DND-41 (cell line): ENCODE measurements around the gene MYO5A.

ENCODE experiments used
- ATAC-seq: fragments of 200-7000 bp; cut with Tn5 transposase; 3 replicates; pipeline ENCODE4 v1.9.1; 2021; ENCODE audit warnings: low read depth; ENCODE audit not compliant: insufficient read depth
- DNase-seq: peaks from one replicate; pipeline ENCODE4 v3.0.0-alpha.2; 2020
- H2AFZ ChIP-seq: 2 replicates; pipeline ENCODE4 v1.6.0; 2012; ENCODE audit warnings: low read depth, low read length
- H3K27ac ChIP-seq: 2 replicates; pipeline ENCODE4 v1.5.1; 2012; ENCODE audit warnings: low read length, inconsistent platforms
- H3K27me3 ChIP-seq: fragments of 200-600 bp; sonication (generic); 2 replicates; pipeline ENCODE4 v1.6.0; 2012; ENCODE audit warnings: low read length, mild to moderate bottlenecking, inconsistent platforms; ENCODE audit not compliant: insufficient read depth, poor library complexity
- H3K36me3 ChIP-seq: 2 replicates; pipeline ENCODE4 v1.5.1; 2012; ENCODE audit warnings: low read length, inconsistent platforms; ENCODE audit not compliant: insufficient read depth
- H3K4me1 ChIP-seq: 2 replicates; pipeline ENCODE4 v1.5.1; 2012; ENCODE audit warnings: mild to moderate bottlenecking, low read length; ENCODE audit not compliant: insufficient read depth
- H3K4me2 ChIP-seq: 2 replicates; pipeline ENCODE4 v1.6.0; 2012; ENCODE audit warnings: mild to moderate bottlenecking, moderate library complexity, low read length, inconsistent platforms; ENCODE audit not compliant: insufficient read depth
- H3K4me3 ChIP-seq, 2 experiments: fragments of 200-600 bp in 1 of 2; shearing (Covaris generic) in 1 of 2; 2 replicates each; pipeline ENCODE4 v1.5.1; 2012 to 2016; ENCODE audit warnings: inconsistent platforms in 2 of 2, low read length in 2 of 2, mild to moderate bottlenecking in 2 of 2, low read depth in 1 of 2, moderate library complexity in 1 of 2
- H3K79me2 ChIP-seq: 2 replicates; pipeline ENCODE4 v1.6.0; 2012; ENCODE audit warnings: low read length, inconsistent platforms; ENCODE audit not compliant: insufficient read depth
- H3K9ac ChIP-seq: 2 replicates; pipeline ENCODE4 v1.6.0; 2012; ENCODE audit warnings: low read depth, mild to moderate bottlenecking, inconsistent platforms, low read length, moderate library complexity
- H3K9me3 ChIP-seq: 2 replicates; pipeline ENCODE4 v1.5.1; 2012; ENCODE audit warnings: low read length, moderate library complexity, mild to moderate bottlenecking, inconsistent platforms; ENCODE audit not compliant: insufficient read depth, severe bottlenecking
- H4K20me1 ChIP-seq: 2 replicates; pipeline ENCODE4 v1.6.0; 2012; ENCODE audit warnings: low read length; ENCODE audit not compliant: insufficient read depth
- EZH2 ChIP-seq: IDR thresholded peaks from 3 replicates; pipeline ENCODE4 v1.6.1; 2012; ENCODE audit warnings: borderline replicate concordance, low read depth, mild to moderate bottlenecking, moderate library complexity, low read length, inconsistent platforms; ENCODE audit not compliant: severe bottlenecking
- TF ChIP-seq, protein P1 (sequence below): IDR thresholded peaks from 2 replicates; pipeline ENCODE4 v1.5.1; 2012; ENCODE audit warnings: borderline replicate concordance, low read length, moderate library complexity, mild to moderate bottlenecking; ENCODE audit not compliant: poor library complexity, severe bottlenecking; ENCODE audit errors: extremely low read depth

MYO5A gene

DNA sequence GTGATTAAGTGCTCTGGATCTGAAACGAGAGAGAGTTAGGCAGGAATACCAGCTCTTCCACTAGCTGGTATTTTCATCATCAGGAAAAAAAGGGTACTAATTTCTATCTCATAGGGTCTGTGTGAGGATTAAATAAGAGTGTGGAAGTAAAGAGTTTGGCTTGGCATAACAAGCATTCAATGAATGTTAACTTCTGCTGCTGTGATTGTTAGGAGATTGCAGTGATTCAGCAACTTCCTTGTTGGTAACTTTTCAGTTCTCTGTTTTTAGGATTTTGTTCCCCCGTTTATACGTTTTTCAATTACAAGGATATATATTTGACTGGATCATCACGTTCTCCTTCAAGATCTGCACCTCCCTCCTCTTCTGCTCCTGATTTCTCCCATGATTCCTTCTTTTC lies 167.2 kb downstream of the MYO5A start:
- Histone ChIP-seq H3K9me3 (no peaks in the 10 kb centered on the region), H3K9ac (no peak overlapping the region), H3K4me1 (no peaks in the 10 kb centered on the region), H3K79me2 (no peaks in the 10 kb centered on the region), H3K36me3 (peaks cover 26% of the 10 kb centered on the region; the same call in 1 of the 2 replicates), H3K27ac (no peak overlapping the region), H4K20me1 (no peaks in the 10 kb centered on the region), H3K27me3 (no peaks in the 10 kb centered on the region), H3K4me2 (no peak overlapping the region), H2AFZ (no peak overlapping the region), H3K4me3 (no peak overlapping the region)
- no peak for ATAC-seq
- TF ChIP-seq, protein P1, sequence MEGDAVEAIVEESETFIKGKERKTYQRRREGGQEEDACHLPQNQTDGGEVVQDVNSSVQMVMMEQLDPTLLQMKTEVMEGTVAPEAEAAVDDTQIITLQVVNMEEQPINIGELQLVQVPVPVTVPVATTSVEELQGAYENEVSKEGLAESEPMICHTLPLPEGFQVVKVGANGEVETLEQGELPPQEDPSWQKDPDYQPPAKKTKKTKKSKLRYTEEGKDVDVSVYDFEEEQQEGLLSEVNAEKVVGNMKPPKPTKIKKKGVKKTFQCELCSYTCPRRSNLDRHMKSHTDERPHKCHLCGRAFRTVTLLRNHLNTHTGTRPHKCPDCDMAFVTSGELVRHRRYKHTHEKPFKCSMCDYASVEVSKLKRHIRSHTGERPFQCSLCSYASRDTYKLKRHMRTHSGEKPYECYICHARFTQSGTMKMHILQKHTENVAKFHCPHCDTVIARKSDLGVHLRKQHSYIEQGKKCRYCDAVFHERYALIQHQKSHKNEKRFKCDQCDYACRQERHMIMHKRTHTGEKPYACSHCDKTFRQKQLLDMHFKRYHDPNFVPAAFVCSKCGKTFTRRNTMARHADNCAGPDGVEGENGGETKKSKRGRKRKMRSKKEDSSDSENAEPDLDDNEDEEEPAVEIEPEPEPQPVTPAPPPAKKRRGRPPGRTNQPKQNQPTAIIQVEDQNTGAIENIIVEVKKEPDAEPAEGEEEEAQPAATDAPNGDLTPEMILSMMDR = no peak
- no peak for TF ChIP-seq EZH2
- no peak for DNase-seq

DNA sequence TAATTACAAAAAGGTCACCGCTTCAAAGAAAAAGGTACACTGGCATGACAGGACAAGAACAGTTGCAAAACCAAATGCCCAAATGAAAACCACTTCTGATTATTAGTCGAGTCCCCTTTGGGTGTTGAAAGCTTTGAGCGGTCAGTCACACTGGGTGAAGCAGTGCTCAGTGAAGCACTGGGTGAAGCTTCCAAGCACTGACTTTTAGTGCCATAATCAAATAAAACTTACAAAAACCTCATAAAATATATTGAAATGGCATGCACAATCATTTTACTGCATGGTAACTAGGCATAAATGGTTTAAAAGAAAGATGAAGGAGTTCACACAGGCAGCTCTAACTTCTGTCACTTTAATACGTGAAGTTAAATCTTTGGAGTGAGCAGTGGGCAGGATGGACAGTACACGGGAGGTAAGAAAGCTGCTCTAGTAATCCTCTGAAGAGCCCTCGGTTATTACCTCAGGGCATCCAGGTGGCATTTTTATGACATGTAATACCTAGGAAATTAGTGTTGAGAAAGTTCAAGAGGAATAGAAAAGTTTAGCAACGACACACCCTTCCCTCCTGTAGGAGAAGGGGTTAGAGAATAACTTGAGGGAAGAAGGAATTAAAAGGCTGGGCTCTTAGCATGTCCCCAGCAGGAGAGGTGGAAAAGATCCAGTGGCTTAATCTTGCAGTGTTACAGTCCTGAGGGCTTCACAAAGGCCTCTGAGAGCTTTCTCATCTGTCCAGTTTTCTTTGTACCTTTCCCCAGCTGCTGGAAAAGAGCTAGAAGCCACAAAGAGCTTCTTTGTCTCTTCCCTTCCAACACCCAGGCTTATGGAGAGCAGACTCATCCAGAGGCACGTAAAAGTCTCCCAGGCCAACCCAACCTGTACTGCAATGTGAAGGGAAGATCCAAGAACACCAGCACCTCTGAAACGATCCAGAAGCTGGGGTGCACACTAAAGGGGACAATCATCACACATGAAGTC lies 168.2 kb downstream of the MYO5A start:
- DNase-seq (no peak), ATAC-seq (no peak)
- Histone ChIP-seq H3K79me2 (no peaks in the 10 kb centered on the region), H3K36me3 (peaks cover 26% of the 10 kb centered on the region; the same call in 1 of the 2 replicates), H3K9me3 (no peaks in the 10 kb centered on the region), H2AFZ (no peak overlapping the region), H3K27me3 (no peaks in the 10 kb centered on the region), H3K27ac (no peak overlapping the region), H3K9ac (no peak overlapping the region), H3K4me2 (no peak overlapping the region), H3K4me1 (no peaks in the 10 kb centered on the region), H4K20me1 (no peaks in the 10 kb centered on the region), H3K4me3 (no peak overlapping the region)
- TF ChIP-seq, protein P1 = no peak
- TF ChIP-seq EZH2 = no peak

DNA sequence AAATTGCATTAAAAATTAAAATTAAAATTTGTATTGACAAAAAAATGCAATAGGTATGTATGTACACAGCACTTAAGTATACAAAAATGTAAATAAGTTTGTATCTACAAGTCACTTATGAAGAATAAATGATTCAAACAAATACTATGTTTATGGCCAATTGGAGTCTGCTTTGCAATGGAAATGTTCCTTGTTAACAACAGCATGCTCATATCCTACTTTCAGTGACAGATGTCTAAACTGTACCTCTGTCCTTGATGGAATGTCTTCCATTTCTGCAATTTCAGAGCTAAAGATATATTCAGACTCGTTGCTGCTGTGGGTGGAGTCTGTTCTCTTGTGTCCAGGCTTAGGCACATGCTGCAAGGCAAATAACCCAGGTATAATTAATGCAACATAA lies 169.0 kb downstream of the MYO5A start:
- no peaks in the 10 kb centered on the region for H3K79me2 ChIP-seq
- ATAC-seq = no peak
- H3K36me3 ChIP-seq = peaks cover 22% of the 10 kb centered on the region; the same call in 1 of the 2 replicates
- H3K9ac ChIP-seq = no peak overlapping the region
- H3K27me3 ChIP-seq = no peaks in the 10 kb centered on the region
- DNase-seq = no peak
- TF ChIP-seq EZH2 = no peak
- TF ChIP-seq, protein P1 = no peak
- no peak overlapping the region for H3K4me2 ChIP-seq
- no peaks in the 10 kb centered on the region for H4K20me1 ChIP-seq
- H3K4me3 ChIP-seq = no peak overlapping the region
- no peak overlapping the region for H2AFZ ChIP-seq
- no peaks in the 10 kb centered on the region for H3K4me1 ChIP-seq
- no peak overlapping the region for H3K27ac ChIP-seq
- no peaks in the 10 kb centered on the region for H3K9me3 ChIP-seq
